Islet of Langerhans (tissue), 1 donor: ENCODE data around the gene SLC49A4.

Experiments
- FAIRE-seq: peaks from one replicate; lab custom pipeline; 2011; peaks lifted over from hg19 to GRCh38; lab: Jason Lieb, UNC

Gene SLC49A4

GRCh38 chr3:122908251-122908650 lies 113.4 kb downstream of the SLC49A4 start:
- FAIRE-seq, result no peak

- FAIRE-seq, result no peak
Measured at GRCh38 chr3:122911901-122912300, 117.0 kb downstream of the SLC49A4 start.

GRCh38 chr3:122912772-122913538 lies 118.1 kb downstream of the SLC49A4 start:
- FAIRE-seq, result no peak

- no peak for FAIRE-seq
Measured at GRCh38 chr3:122913539-122914100, 118.8 kb downstream of the SLC49A4 start.

GRCh38 chr3:122915300-122916055 lies 120.6 kb downstream of the SLC49A4 start:
- no peak for FAIRE-seq

- FAIRE-seq, result no peak
Measured at GRCh38 chr3:122916084-122916483, 121.2 kb downstream of the SLC49A4 start.

- FAIRE-seq, result no peak
Measured at GRCh38 chr3:122916580-122916979, 121.7 kb downstream of the SLC49A4 start.

- FAIRE-seq, result no peak
Measured at GRCh38 chr3:122917412-122917811, 122.5 kb downstream of the SLC49A4 start.

GRCh38 chr3:122918576-122919290 lies 123.9 kb downstream of the SLC49A4 start:
- no peak for FAIRE-seq

- no peak for FAIRE-seq
Measured at GRCh38 chr3:122919291-122919610, 124.4 kb downstream of the SLC49A4 start.

GRCh38 chr3:122920986-122921385 lies 126.1 kb downstream of the SLC49A4 start:
- no peak for FAIRE-seq

GRCh38 chr3:122921791-122922651 lies 127.2 kb downstream of the SLC49A4 start:
- FAIRE-seq, result no peak

- no peak for FAIRE-seq
Measured at GRCh38 chr3:122923611-122924010, 128.7 kb downstream of the SLC49A4 start.

- FAIRE-seq, result no peak
Measured at GRCh38 chr3:122924056-122924455, 129.2 kb downstream of the SLC49A4 start.

- no peak for FAIRE-seq
Measured at GRCh38 chr3:122925756-122926155, 130.9 kb downstream of the SLC49A4 start.

GRCh38 chr3:122926322-122926721 lies 131.5 kb downstream of the SLC49A4 start:
- FAIRE-seq, result no peak

GRCh38 chr3:122926811-122927210 lies 131.9 kb downstream of the SLC49A4 start:
- FAIRE-seq, result no peak

- no peak for FAIRE-seq
Measured at GRCh38 chr3:122927726-122928125, 132.9 kb downstream of the SLC49A4 start.

GRCh38 chr3:122928396-122929187 lies 133.7 kb downstream of the SLC49A4 start:
- no peak for FAIRE-seq

- FAIRE-seq, result no peak
Measured at GRCh38 chr3:122929188-122930062, 134.6 kb downstream of the SLC49A4 start.
